B cell (primary cell): ENCODE measurements around the gene SLC6A20. TPM values are rescaled to one million over a fixed set of nuclear protein-coding genes. Genes with fewer than 3 reads are reported as not detected.

Experiments used
- ATAC-seq: fragments of 200-7000 bp; cut with Tn5 transposase; one replicate; pipeline ENCODE4 v1.10.0; 2021; ENCODE audit warnings: low read depth, mild to moderate bottlenecking, moderate number of reproducible peaks, moderate library complexity
- CTCF ChIA-PET: fragments of 350-600 bp; sonication (Branson Sonifier 250); formaldehyde crosslinking; loops from one replicate; lab custom pipeline; 2021; ENCODE audit warnings: antibody characterized with exemption, inconsistent platforms; lab: Charles Lee
- POLR2A ChIA-PET: fragments of 350-600 bp; sonication (Branson Sonifier 250); formaldehyde crosslinking; loops from one replicate; lab custom pipeline; 2021; ENCODE audit warnings: antibody characterized with exemption; lab: Charles Lee
- DNase-seq: peaks from one replicate; pipeline ENCODE4 v3.0.0; 2013
- H2AFZ ChIP-seq: 2 replicates; pipeline ENCODE4 v1.6.1; 2012; ENCODE audit warnings: mild to moderate bottlenecking, low read depth, low read length; ENCODE audit not compliant: insufficient read depth, poor library complexity, severe bottlenecking
- H3K27ac ChIP-seq, 2 donors: 1 replicate in 1 of 2; 2 replicates in 1 of 2; pipeline ENCODE4 v1.5.1; 2012 to 2013; ENCODE audit warnings: low read length in 2 of 2, mild to moderate bottlenecking in 2 of 2, moderate library complexity in 1 of 2
- H3K27me3 ChIP-seq, 4 experiments: fragments of 200-600 bp in 1 of 4; sonication (generic) in 1 of 4; replicated peaks in 1 of 4; 1 replicate in 2 of 4; 2 replicates in 2 of 4; pipeline versions ENCODE4 v1.6.1 to v1.7.0; 2013 to 2016; ENCODE audit warnings: low read length in 3 of 4, mild to moderate bottlenecking in 2 of 4, mixed read lengths in 1 of 4, moderate library complexity in 1 of 4; ENCODE audit not compliant: insufficient read depth in 4 of 4, control insufficient read depth in 3 of 4; ENCODE audit errors: control extremely low read depth in 1 of 4
- H3K36me3 ChIP-seq, 2 experiments: replicated peaks in 1 of 2; 1 replicate in 1 of 2; 2 replicates in 1 of 2; pipeline versions ENCODE4 v1.6.1 to v1.7.1; 2013; ENCODE audit warnings: low read length in 1 of 2; ENCODE audit not compliant: insufficient read depth in 2 of 2, control insufficient read depth in 1 of 2; ENCODE audit errors: control extremely low read depth in 1 of 2, extremely low read depth in 1 of 2
- H3K4me1 ChIP-seq, 2 donors: fragments of 200-600 bp in 1 of 2; sonication (generic) in 1 of 2; 1 replicate in 1 of 2; 2 replicates in 1 of 2; pipeline versions ENCODE4 v1.5.1 to v1.6.1; 2013 to 2017; ENCODE audit warnings: low read length in 2 of 2; ENCODE audit not compliant: control insufficient read depth in 2 of 2, insufficient read depth in 2 of 2
- H3K4me2 ChIP-seq: replicated peaks from 2 replicates; pipeline ENCODE3; 2012; ENCODE audit warnings: mild to moderate bottlenecking, low read depth, low read length; ENCODE audit not compliant: poor library complexity, severe bottlenecking
- H3K4me3 ChIP-seq, 5 experiments: fragments of 200-600 bp in 1 of 5; sonication (generic) in 1 of 5; 1 replicate in 3 of 5; 2 replicates in 2 of 5; pipeline versions ENCODE4 v1.5.1 to v1.7.0; 2011 to 2016; ENCODE audit warnings: low read length in 4 of 5, mild to moderate bottlenecking in 4 of 5, low read depth in 2 of 5, control low read depth in 1 of 5, moderate library complexity in 1 of 5; ENCODE audit not compliant: insufficient read depth in 1 of 5; ENCODE audit errors: control extremely low read depth in 1 of 5, extremely low read depth in 1 of 5
- H3K79me2 ChIP-seq: fragments of 200-600 bp; sonication (generic); one replicate; pipeline ENCODE4 v1.6.0; 2016; ENCODE audit warnings: low read length; ENCODE audit not compliant: control insufficient read depth, insufficient read depth
- H3K9ac ChIP-seq: fragments of 200-600 bp; sonication (generic); 2 replicates; pipeline ENCODE4 v1.6.1; 2017; ENCODE audit warnings: mild to moderate bottlenecking, low read length, moderate library complexity
- H3K9me3 ChIP-seq, 3 donors: one replicate each; pipeline versions ENCODE4 v1.6.1 to v1.7.1; 2013; ENCODE audit warnings: low read length in 2 of 3; ENCODE audit not compliant: control insufficient read depth in 2 of 3, insufficient read depth in 1 of 3; ENCODE audit errors: control extremely low read depth in 1 of 3
- H4K20me1 ChIP-seq: 2 replicates; pipeline ENCODE4 v1.6.0; 2012; ENCODE audit warnings: mild to moderate bottlenecking, low read length; ENCODE audit not compliant: insufficient read depth, control insufficient read depth, poor library complexity, severe bottlenecking
- H3K27ac Mint-ChIP-seq: one replicate; pipeline ENCODE4 v1.8.0; 2021; ENCODE audit warnings: mixed read lengths
- H3K27me3 Mint-ChIP-seq: one replicate; pipeline ENCODE4 v1.8.0; 2021; ENCODE audit warnings: mixed read lengths
- H3K4me1 Mint-ChIP-seq: one replicate; pipeline ENCODE4 v1.8.0; 2021; ENCODE audit warnings: mixed read lengths
- H3K4me3 Mint-ChIP-seq: one replicate; pipeline ENCODE4 v1.8.0; 2021; ENCODE audit warnings: mixed read lengths
- H3K9me3 Mint-ChIP-seq: one replicate; pipeline ENCODE4 v1.8.0; 2022; ENCODE audit warnings: mixed read lengths; ENCODE audit not compliant: insufficient read depth
- CTCF ChIP-seq: fragments of 200-600 bp; IDR thresholded peaks from one replicate; pipeline ENCODE4 v1.8.0; 2022; ENCODE audit warnings: antibody characterized with exemption, mild to moderate bottlenecking
- EZH2 ChIP-seq: IDR thresholded peaks from 2 replicates; pipeline ENCODE4 v1.6.1; 2012; ENCODE audit warnings: borderline replicate concordance, low read depth, mild to moderate bottlenecking, moderate library complexity, low read length; ENCODE audit not compliant: insufficient read depth, poor library complexity, severe bottlenecking
- WGBS: methylation state at CpG from one replicate; pipeline ENCODE4 v1.1.5; 2013; ENCODE audit warnings: missing lambda C conversion rate; ENCODE audit not compliant: insufficient coverage; 5-methylcytosine and 5-hydroxymethylcytosine counted together
- intact Hi-C: fragments of 100-400 bp; cut with micrococcal nuclease; formaldehyde crosslinking; loops from one replicate; pipeline ENCODE4 v1.10.0; 2022
- polyA plus RNA-seq: library from polyadenylated mRNA; depleted of rRNA; stranded (reverse); fragments of >200 nt; gene quantifications from 2 replicates; pipeline ENCODE4 v1.2.3, GENCODE V29; 2012
- total RNA-seq, 2 donors: library from RNA; stranded (reverse); fragments of 120-200 nt in 1 of 2; gene quantifications; 1 replicate in 1 of 2; 2 replicates in 1 of 2; pipeline versions ENCODE4 v1.2.3 to v1.2.4, GENCODE V29; 2013 to 2022

SLC6A20 gene
- total and polyA plus RNA-seq, 2 donors (not counting 1 experiment from before 2014, with no cell fraction given), result 0.32 TPM; not detected in 1

GRCh38 chr3:45838466-45838865 lies 42.1 kb upstream of the SLC6A20 start:
- intact Hi-C loops, result no loop called here
- Histone ChIP-seq H3K9ac (no peak overlapping the region), H2AFZ (no peak overlapping the region), H3K4me2 (no peak overlapping the region), H3K36me3 (peaks cover 0 to 24% of the 10 kb centered on the region in 2 experiments), H3K4me3 (no peak overlapping the region), H3K4me1 (peaks cover 12 to 16% of the 10 kb centered on the region in 2 donors), H3K79me2 (peaks cover 20% of the 10 kb centered on the region), H3K27ac (no peak overlapping the region), H3K9me3 (no peaks in the 10 kb centered on the region), H4K20me1 (no peaks in the 10 kb centered on the region), H3K27me3 (no peaks in the 10 kb centered on the region)
- no peak overlapping the region for H3K27ac Mint-ChIP-seq
- WGBS, result no CpG with 5 or more reads among the region's 1 CpG
- no peaks in the 10 kb centered on the region for H3K9me3 Mint-ChIP-seq
- H3K4me3 Mint-ChIP-seq, result no peak overlapping the region
- TF ChIP-seq EZH2, result no peak
- TF ChIP-seq CTCF, result no peak
- H3K4me1 Mint-ChIP-seq, result peaks cover 23% of the 10 kb centered on the region
- CTCF ChIA-PET, result no interaction called here
- no peak for ATAC-seq
- no peaks in the 10 kb centered on the region for H3K27me3 Mint-ChIP-seq
- POLR2A ChIA-PET, result no interaction called here
- no peak for DNase-seq

GRCh38 chr3:45832699-45833098 lies 36.4 kb upstream of the SLC6A20 start:
- Histone ChIP-seq H4K20me1 (no peaks in the 10 kb centered on the region), H3K36me3 (peaks cover 7 to 53% of the 10 kb centered on the region in 2 experiments), H3K4me1 (no peaks in the 10 kb centered on the region), H3K27me3 (no peaks in the 10 kb centered on the region), H2AFZ (no peak overlapping the region), H3K79me2 (no peaks in the 10 kb centered on the region), H3K9me3 (no peaks in the 10 kb centered on the region), H3K9ac (no peak overlapping the region), H3K4me2 (no peak overlapping the region), H3K27ac (no peak overlapping the region), H3K4me3 (no peak overlapping the region)
- H3K27me3 Mint-ChIP-seq, result no peaks in the 10 kb centered on the region
- H3K9me3 Mint-ChIP-seq, result no peaks in the 10 kb centered on the region
- no peak for DNase-seq
- TF ChIP-seq EZH2 (no peak), CTCF (no peak)
- no peak overlapping the region for H3K27ac Mint-ChIP-seq
- intact Hi-C loops, result loop anchor here (1.0 kb wide), 1 partner anchor 321 kb away; no protein-coding TSS in a partner anchor
- ChIA-PET POLR2A (no interaction called here), CTCF (interaction anchor here (1.2 kb wide), 1 partner anchor 9 kb away, joined by 4 read pairs; the partner anchor contains the start of gene LZTFL1)
- 100% methylated on average over 1 of the region's 5 CpGs for WGBS
- ATAC-seq, result no peak
- no peak overlapping the region for H3K4me3 Mint-ChIP-seq
- H3K4me1 Mint-ChIP-seq, result no peaks in the 10 kb centered on the region
